ENCODE measurements around the gene DHRS3. TPM values are rescaled to one million over a fixed set of nuclear protein-coding genes. Genes with fewer than 3 reads are reported as not detected.

The DHRS3 gene
- total and polyA plus RNA-seq, 2 of the 13 experiments (the other 11 are each of a cell fraction or from before 2014, with no cell fraction given): 48.5 to 90.5 TPM

DNA sequence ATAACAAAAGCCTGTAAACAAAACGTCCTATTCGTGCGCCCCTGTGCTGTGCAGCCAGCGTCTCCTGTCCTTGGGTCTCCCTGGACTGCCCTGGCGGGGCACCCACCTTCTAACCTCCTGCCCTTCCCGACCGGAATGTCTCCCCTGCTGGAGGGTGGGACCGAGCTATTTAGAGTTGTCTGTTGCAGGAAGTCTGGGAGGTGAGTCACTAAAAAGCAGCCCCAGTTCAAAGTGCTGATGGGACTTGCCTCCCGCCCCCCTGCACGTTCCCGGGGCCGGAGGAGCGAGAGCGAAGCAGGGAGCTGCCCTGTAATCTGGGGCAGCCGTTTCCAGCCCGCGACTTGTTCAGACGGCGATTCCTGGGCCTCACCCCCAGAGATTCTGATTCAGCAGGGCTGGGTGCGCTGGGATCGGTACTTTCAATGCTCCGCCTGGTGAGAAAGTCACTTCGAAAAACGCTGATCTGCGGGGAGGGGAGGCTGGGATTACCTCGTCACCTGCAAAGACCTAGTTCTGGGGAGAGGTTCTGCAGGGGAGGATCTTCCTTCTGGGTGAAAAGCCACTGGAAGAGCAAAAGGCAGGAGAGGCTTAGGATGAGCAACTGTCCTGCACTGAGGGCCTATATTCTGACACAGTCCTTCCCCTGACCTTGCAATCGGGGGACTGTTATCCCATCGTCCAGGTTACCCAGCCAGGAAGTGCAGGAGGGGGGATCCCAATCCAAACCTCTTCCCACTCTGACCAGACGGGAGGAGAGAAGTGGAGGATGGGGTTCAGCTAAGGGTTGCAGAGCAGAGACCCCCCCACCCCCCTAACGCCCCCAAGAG lies 1.2 kb upstream of the DHRS3 start (continued):
- TF ChIP-seq ZNF33B (CRISPR knock-in tag; IDR thresholded peaks at IDR 0.05) (no peak; the same call in 1 of the 2 replicates), EEA1 (CRISPR knock-in tag; IDR thresholded peaks at IDR 0.05; ENCODE audit: borderline replicate concordance) (no peak), ZNF326 (CRISPR knock-in tag; IDR thresholded peaks at IDR 0.05; ENCODE audit: borderline replicate concordance) (no peak), NFIC (IDR thresholded peaks at IDR 0.05; ENCODE audit: low read length) (peak; percentile 70; the same call in 1 of the 2 replicates), ZNF569 (CRISPR knock-in tag; IDR thresholded peaks at IDR 0.05; ENCODE audit: borderline replicate concordance) (no peak), HMG20B (CRISPR knock-in tag; conservative IDR thresholded peaks at IDR 0.05) (peak; percentile 88), CCDC6 (CRISPR knock-in tag; IDR thresholded peaks at IDR 0.05) (peak; percentile 78; the same call in 1 of the 2 replicates), PCBP2 (optimal IDR thresholded peaks at IDR 0.05; ENCODE audit: low read depth, low read length, poor library complexity, severe bottlenecking) (no peak), CCAR2 (optimal IDR thresholded peaks at IDR 0.05; ENCODE audit: low read depth, low read length) (no peak), SKI (IDR thresholded peaks at IDR 0.05; ENCODE audit: partially characterized antibody) (peak; percentile 92), MEIS1 (CRISPR knock-in tag; IDR thresholded peaks at IDR 0.05; ENCODE audit: borderline replicate concordance) (0 out of 2 replicates have a peak, but pooled peaks have one; percentile 48), FOXP1 (IDR thresholded peaks at IDR 0.05) (no peak), FOXP1 (CRISPR knock-in tag; IDR thresholded peaks at IDR 0.05) (peak; percentile 91), AGO1 (IDR thresholded peaks at IDR 0.05; ENCODE audit: low read depth, low read length, poor library complexity, severe bottlenecking) (no peak), KAT7 (CRISPR knock-in tag; IDR thresholded peaks at IDR 0.05; ENCODE audit: borderline replicate concordance) (peak; percentile 91; the same call in 1 of the 2 replicates), BRD4 (CRISPR knock-in tag; IDR thresholded peaks at IDR 0.05) (no peak), PTBP1 (IDR thresholded peaks at IDR 0.05; ENCODE audit: low read depth, low read length, poor library complexity, severe bottlenecking) (no peak), NFYC (CRISPR knock-in tag; IDR thresholded peaks at IDR 0.05) (no peak), ZNF747 (CRISPR knock-in tag; IDR thresholded peaks at IDR 0.05; ENCODE audit: borderline replicate concordance) (peak; percentile 87), NR3C1 (CRISPR knock-in tag; IDR thresholded peaks at IDR 0.05) (no peak), ELF1 (CRISPR knock-in tag; IDR thresholded peaks at IDR 0.05) (peak; percentile 88), NFE2L1 (CRISPR knock-in tag; IDR thresholded peaks at IDR 0.05; ENCODE audit: borderline replicate concordance) (no peak), ERF (CRISPR knock-in tag; IDR thresholded peaks at IDR 0.05) (peak; percentile 92), FOXM1 (CRISPR knock-in tag; IDR thresholded peaks at IDR 0.05) (no peak), EHMT2 (IDR thresholded peaks at IDR 0.05; ENCODE audit: borderline replicate concordance, low read depth, low read length) (no peak), CBX1 (IDR thresholded peaks at IDR 0.05; ENCODE audit: low read depth) (peak; percentile 40), ZNF224 (CRISPR knock-in tag; IDR thresholded peaks at IDR 0.05) (no peak), BCL3 (CRISPR knock-in tag; IDR thresholded peaks at IDR 0.05) (no peak; the same call in 1 of the 2 replicates)
- TF ChIP-seq, protein P1, sequence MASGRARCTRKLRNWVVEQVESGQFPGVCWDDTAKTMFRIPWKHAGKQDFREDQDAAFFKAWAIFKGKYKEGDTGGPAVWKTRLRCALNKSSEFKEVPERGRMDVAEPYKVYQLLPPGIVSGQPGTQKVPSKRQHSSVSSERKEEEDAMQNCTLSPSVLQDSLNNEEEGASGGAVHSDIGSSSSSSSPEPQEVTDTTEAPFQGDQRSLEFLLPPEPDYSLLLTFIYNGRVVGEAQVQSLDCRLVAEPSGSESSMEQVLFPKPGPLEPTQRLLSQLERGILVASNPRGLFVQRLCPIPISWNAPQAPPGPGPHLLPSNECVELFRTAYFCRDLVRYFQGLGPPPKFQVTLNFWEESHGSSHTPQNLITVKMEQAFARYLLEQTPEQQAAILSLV (CRISPR knock-in tag; IDR thresholded peaks at IDR 0.05; ENCODE audit: borderline replicate concordance): no peak; the same call in 1 of the 2 replicates
- TF ChIP-seq, protein P2, sequence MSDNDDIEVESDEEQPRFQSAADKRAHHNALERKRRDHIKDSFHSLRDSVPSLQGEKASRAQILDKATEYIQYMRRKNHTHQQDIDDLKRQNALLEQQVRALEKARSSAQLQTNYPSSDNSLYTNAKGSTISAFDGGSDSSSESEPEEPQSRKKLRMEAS (IDR thresholded peaks at IDR 0.05): peak; percentile 90
